ENCODE results near the gene NISCH. TPM values are rescaled to one million over a fixed set of nuclear protein-coding genes. Genes with fewer than 3 reads are reported as not detected.

NISCH gene
- total RNA-seq, 2 experiments from 2014 or later, result 77.2 to 82.6 TPM

- Mint-ChIP-seq H3K27ac (no peak overlapping the region), H3K4me1 (ENCODE audit: low read depth) (no peaks in the 10 kb centered on the region)
- POLR2A ChIA-PET, result interaction anchor here (0.6 to 0.9 kb wide), 2 partner anchors 10 to 11 kb away, joined by 3 to 4 read pairs; no protein-coding TSS in a partner anchor
Measured at GRCh38 chr3:52468336-52468735, 12.9 kb downstream of the NISCH start.

GRCh38 chr3:52469001-52469400 is 13.6 kb downstream of the NISCH start:
- ChIA-PET POLR2A (no interaction called here), CTCF (interaction anchor here (1.7 kb wide), 1 partner anchor 16 kb away, joined by 4 read pairs; the partner anchor contains the start of gene TNNC1)
- DNase-seq, result no peak
- H3K9me3 Mint-ChIP-seq (ENCODE audit: insufficient read depth), result no peaks in the 10 kb centered on the region
- H3K27ac Mint-ChIP-seq, result no peak overlapping the region
- ATAC-seq, result no peak
- no peaks in the 10 kb centered on the region for H3K4me1 Mint-ChIP-seq (ENCODE audit: low read depth)
- H3K27me3 Mint-ChIP-seq (ENCODE audit: low read depth), result no peaks in the 10 kb centered on the region
- peaks cover 24% of the 10 kb centered on the region for H3K36me3 Mint-ChIP-seq (ENCODE audit: low read depth)
- H3K4me3 Mint-ChIP-seq, result no peak overlapping the region

More at GRCh38 chr3:52468336-52468735, 12.9 kb downstream of the NISCH start:
- DNase-seq (no peak), ATAC-seq (no peak)
- H3K4me3 Mint-ChIP-seq, result no peak overlapping the region
- H3K9me3 Mint-ChIP-seq (ENCODE audit: insufficient read depth), result no peaks in the 10 kb centered on the region
- H3K27me3 Mint-ChIP-seq (ENCODE audit: low read depth), result no peaks in the 10 kb centered on the region
- H3K36me3 Mint-ChIP-seq (ENCODE audit: low read depth), result peaks cover 20% of the 10 kb centered on the region
- CTCF ChIA-PET, result no interaction called here

- POLR2A ChIA-PET, result interaction anchor here (0.6 kb wide), 1 partner anchor 37 kb away, joined by 3 read pairs; no protein-coding TSS in a partner anchor
- Mint-ChIP-seq H3K27me3 (ENCODE audit: low read depth) (no peaks in the 10 kb centered on the region), H3K4me3 (no peak overlapping the region), H3K4me1 (ENCODE audit: low read depth) (no peaks in the 10 kb centered on the region), H3K36me3 (ENCODE audit: low read depth) (peaks cover 31% of the 10 kb centered on the region), H3K9me3 (ENCODE audit: insufficient read depth) (no peaks in the 10 kb centered on the region), H3K27ac (no peak overlapping the region)
- DNase-seq (no peak), ATAC-seq (no peak)
- CTCF ChIA-PET, result interaction anchor here (1.1 to 1.8 kb wide), 5 partner anchors 9 to 24 kb away, joined by 3 to 6 read pairs (median 4); partner anchors contain the start of gene TNNC1
Measured at GRCh38 chr3:52470920-52471319, 15.5 kb downstream of the NISCH start.

GRCh38 chr3:52471371-52472238 is 16.2 kb downstream of the NISCH start:
- ChIA-PET POLR2A (interaction anchor here (0.6 kb wide), 1 partner anchor 38 kb away, joined by 3 read pairs; no protein-coding TSS in a partner anchor), CTCF (interaction anchor here (1.0 to 1.8 kb wide), 5 partner anchors 9 to 25 kb away, joined by 3 to 6 read pairs (median 5); no protein-coding TSS in a partner anchor)
- H3K27me3 Mint-ChIP-seq (ENCODE audit: low read depth), result no peaks in the 10 kb centered on the region
- no peak overlapping the region for H3K4me3 Mint-ChIP-seq
- no peaks in the 10 kb centered on the region for H3K9me3 Mint-ChIP-seq (ENCODE audit: insufficient read depth)
- H3K36me3 Mint-ChIP-seq (ENCODE audit: low read depth), result peaks cover 34% of the 10 kb centered on the region
- H3K4me1 Mint-ChIP-seq (ENCODE audit: low read depth), result no peaks in the 10 kb centered on the region
- no peak overlapping the region for H3K27ac Mint-ChIP-seq
- DNase-seq, result peak; percentile 47
- ATAC-seq, result peak; percentile 54

GRCh38 chr3:52472239-52473000 is 17.0 kb downstream of the NISCH start:
- H3K27me3 Mint-ChIP-seq (ENCODE audit: low read depth), result no peaks in the 10 kb centered on the region
- ChIA-PET POLR2A (no interaction called here), CTCF (interaction anchor here (1.0 to 1.5 kb wide), 3 partner anchors 10 to 12 kb away, joined by 3 to 5 read pairs (median 3); no protein-coding TSS in a partner anchor)
- H3K4me3 Mint-ChIP-seq, result no peak overlapping the region
- no peaks in the 10 kb centered on the region for H3K9me3 Mint-ChIP-seq (ENCODE audit: insufficient read depth)
- peaks cover 35% of the 10 kb centered on the region for H3K36me3 Mint-ChIP-seq (ENCODE audit: low read depth)
- ATAC-seq (no peak), DNase-seq (no peak)
- no peak overlapping the region for H3K27ac Mint-ChIP-seq
- no peaks in the 10 kb centered on the region for H3K4me1 Mint-ChIP-seq (ENCODE audit: low read depth)

GRCh38 chr3:52473026-52473425 is 17.6 kb downstream of the NISCH start:
- no peak overlapping the region for H3K4me3 Mint-ChIP-seq
- no peaks in the 10 kb centered on the region for H3K9me3 Mint-ChIP-seq (ENCODE audit: insufficient read depth)
- ChIA-PET CTCF (no interaction called here), POLR2A (no interaction called here)
- peaks cover 37% of the 10 kb centered on the region for H3K36me3 Mint-ChIP-seq (ENCODE audit: low read depth)
- ATAC-seq (no peak), DNase-seq (no peak)
- no peaks in the 10 kb centered on the region for H3K27me3 Mint-ChIP-seq (ENCODE audit: low read depth)
- no peak overlapping the region for H3K27ac Mint-ChIP-seq
- no peaks in the 10 kb centered on the region for H3K4me1 Mint-ChIP-seq (ENCODE audit: low read depth)

- ATAC-seq (no peak), DNase-seq (no peak)
- no peaks in the 10 kb centered on the region for H3K27me3 Mint-ChIP-seq (ENCODE audit: low read depth)
- H3K36me3 Mint-ChIP-seq (ENCODE audit: low read depth), result peaks cover 56% of the 10 kb centered on the region
- ChIA-PET POLR2A (no interaction called here), CTCF (no interaction called here)
- H3K4me3 Mint-ChIP-seq, result no peak overlapping the region
- H3K4me1 Mint-ChIP-seq (ENCODE audit: low read depth), result no peaks in the 10 kb centered on the region
- H3K27ac Mint-ChIP-seq, result no peak overlapping the region
- H3K9me3 Mint-ChIP-seq (ENCODE audit: insufficient read depth), result no peaks in the 10 kb centered on the region
Measured at GRCh38 chr3:52477076-52477795, 21.8 kb downstream of the NISCH start.

- Mint-ChIP-seq H3K36me3 (ENCODE audit: low read depth) (peaks cover 54% of the 10 kb centered on the region), H3K4me3 (no peak overlapping the region), H3K9me3 (ENCODE audit: insufficient read depth) (no peaks in the 10 kb centered on the region), H3K27me3 (ENCODE audit: low read depth) (no peaks in the 10 kb centered on the region), H3K4me1 (ENCODE audit: low read depth) (no peaks in the 10 kb centered on the region), H3K27ac (no peak overlapping the region)
- no peak for ATAC-seq
- POLR2A ChIA-PET, result no interaction called here
- CTCF ChIA-PET, result no interaction called here
- no peak for DNase-seq
Measured at GRCh38 chr3:52477796-52478095, 22.3 kb downstream of the NISCH start.

GRCh38 chr3:52479037-52479876 is 23.9 kb downstream of the NISCH start:
- no peak overlapping the region for H3K4me3 Mint-ChIP-seq
- ATAC-seq, result no peak
- H3K27ac Mint-ChIP-seq, result no peak overlapping the region
- no peaks in the 10 kb centered on the region for H3K9me3 Mint-ChIP-seq (ENCODE audit: insufficient read depth)
- ChIA-PET CTCF (no interaction called here), POLR2A (interaction anchor here (0.8 kb wide), 1 partner anchor 16 kb away, joined by 4 read pairs; the partner anchor contains the start of gene STAB1)
- H3K4me1 Mint-ChIP-seq (ENCODE audit: low read depth), result no peaks in the 10 kb centered on the region
- peaks cover 46% of the 10 kb centered on the region for H3K36me3 Mint-ChIP-seq (ENCODE audit: low read depth)
- H3K27me3 Mint-ChIP-seq (ENCODE audit: low read depth), result no peaks in the 10 kb centered on the region
- DNase-seq, result no peak

- Mint-ChIP-seq H3K9me3 (ENCODE audit: insufficient read depth) (no peaks in the 10 kb centered on the region), H3K36me3 (ENCODE audit: low read depth) (peaks cover 42% of the 10 kb centered on the region), H3K4me1 (ENCODE audit: low read depth) (no peaks in the 10 kb centered on the region), H3K4me3 (no peak overlapping the region), H3K27me3 (ENCODE audit: low read depth) (no peaks in the 10 kb centered on the region), H3K27ac (no peak overlapping the region)
- ChIA-PET CTCF (no interaction called here), POLR2A (interaction anchor here (0.8 kb wide), 1 partner anchor 15 kb away, joined by 4 read pairs; the partner anchor contains the start of gene STAB1)
- no peak for DNase-seq
- ATAC-seq, result no peak
Measured at GRCh38 chr3:52479877-52480575, 24.6 kb downstream of the NISCH start.

Measured in activated CD8-positive, alpha-beta T cell treated with anti-CD3 and anti-CD28 coated beads, Interleukin-2, amount 10 ng/mL, durations not matched to agents 7 days and 5 days (primary cell).